HG03103 (cell line): Measurements from ENCODE around the gene GIPC2.
"Not testable (repeated sequence)": the region's sequence is repeated elsewhere in the genome, so short reads cannot be mapped to it uniquely, and the experiment has no call there.

Experiments used
- ATAC-seq: cut with Tn5 transposase; IDR thresholded peaks from one replicate; pipeline ENCODE4 v1.9.1; 2021; ENCODE audit warnings: low read depth; ENCODE audit not compliant: unreplicated experiment

GIPC2 gene, protein sequence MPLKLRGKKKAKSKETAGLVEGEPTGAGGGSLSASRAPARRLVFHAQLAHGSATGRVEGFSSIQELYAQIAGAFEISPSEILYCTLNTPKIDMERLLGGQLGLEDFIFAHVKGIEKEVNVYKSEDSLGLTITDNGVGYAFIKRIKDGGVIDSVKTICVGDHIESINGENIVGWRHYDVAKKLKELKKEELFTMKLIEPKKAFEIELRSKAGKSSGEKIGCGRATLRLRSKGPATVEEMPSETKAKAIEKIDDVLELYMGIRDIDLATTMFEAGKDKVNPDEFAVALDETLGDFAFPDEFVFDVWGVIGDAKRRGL

DNA sequence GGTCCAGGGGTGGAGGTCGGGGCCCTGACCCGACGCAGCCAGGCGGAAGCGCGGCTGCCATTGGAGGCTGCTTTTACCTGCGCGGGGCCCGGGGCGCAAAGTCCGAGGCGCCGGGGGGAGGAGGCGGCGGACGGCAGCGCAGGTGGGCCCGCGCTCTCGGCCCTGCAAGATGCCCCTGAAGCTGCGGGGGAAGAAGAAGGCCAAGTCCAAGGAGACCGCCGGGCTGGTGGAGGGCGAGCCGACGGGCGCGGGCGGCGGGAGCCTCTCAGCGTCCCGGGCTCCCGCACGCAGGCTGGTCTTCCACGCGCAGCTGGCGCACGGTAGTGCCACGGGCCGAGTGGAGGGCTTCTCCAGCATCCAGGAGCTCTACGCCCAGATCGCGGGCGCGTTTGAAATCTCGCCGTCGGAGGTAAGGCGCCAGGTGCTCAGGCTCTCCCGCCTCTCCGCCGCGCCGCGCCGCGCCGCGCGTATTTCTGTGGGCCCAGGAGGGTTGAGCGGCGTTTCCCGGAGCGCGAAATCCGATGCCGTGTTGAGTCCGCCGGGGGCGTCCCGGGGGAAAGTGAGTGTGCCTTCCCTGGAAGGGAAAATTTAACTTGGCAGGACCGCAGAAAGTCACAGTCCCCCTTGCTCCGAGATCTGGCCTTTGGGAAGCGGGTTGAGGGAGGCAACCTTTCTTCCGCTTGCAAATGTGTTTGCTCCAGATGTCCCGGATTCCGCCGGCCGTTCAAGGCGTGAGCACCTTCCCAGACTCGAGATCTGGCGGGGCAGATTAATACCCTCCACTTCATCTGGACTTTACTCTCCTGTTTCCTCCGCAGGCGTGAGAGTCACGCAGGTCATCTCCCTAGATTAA lies at the start of gene GIPC2:
TSS of gene GIPC2 (plus strand) at position 41 of the 853 bp plus-strand sequence. CDS start at position 170, 129 bp downstream.
- no peak for ATAC-seq

DNA sequence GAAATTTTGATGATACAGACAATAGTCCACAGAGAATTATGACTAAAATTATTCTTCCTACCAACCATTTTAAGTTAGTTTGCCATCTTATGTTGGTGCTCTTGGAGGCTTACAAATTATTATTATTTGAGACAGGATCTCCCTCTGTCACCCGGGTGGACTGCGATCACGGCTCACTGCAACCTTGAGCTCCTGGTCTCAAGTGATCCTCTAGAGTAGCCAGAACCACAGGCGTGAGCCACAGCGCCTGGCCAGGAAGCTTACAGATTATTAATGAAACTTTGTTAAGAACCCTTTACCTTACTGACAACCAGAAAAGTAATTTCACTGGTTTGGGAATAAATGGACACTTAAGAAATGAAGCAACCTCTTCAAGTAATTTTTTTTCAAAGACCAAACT lies 49.0 kb upstream of the GIPC2 start:
- ATAC-seq: no peak

DNA sequence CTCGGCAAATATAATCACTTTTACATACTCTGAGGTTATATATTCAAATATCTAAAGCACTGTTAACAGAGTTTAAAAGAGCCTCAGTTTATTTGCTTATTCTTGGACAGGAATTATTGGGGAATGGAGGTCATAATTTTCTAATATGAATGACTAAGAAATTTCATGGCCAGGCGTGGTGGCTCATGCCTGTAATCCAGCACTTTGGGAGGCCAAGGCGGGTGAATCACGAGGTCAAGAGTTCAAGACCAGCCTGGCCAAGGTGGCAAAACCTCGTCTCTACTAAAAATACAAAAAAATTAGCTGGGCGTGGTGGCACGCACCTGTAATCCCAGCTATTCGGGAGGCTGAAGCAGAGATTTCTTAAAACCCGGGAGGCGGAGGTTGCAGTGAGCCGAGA lies 45.2 kb upstream of the GIPC2 start:
- ATAC-seq: not testable (repeated sequence)

DNA sequence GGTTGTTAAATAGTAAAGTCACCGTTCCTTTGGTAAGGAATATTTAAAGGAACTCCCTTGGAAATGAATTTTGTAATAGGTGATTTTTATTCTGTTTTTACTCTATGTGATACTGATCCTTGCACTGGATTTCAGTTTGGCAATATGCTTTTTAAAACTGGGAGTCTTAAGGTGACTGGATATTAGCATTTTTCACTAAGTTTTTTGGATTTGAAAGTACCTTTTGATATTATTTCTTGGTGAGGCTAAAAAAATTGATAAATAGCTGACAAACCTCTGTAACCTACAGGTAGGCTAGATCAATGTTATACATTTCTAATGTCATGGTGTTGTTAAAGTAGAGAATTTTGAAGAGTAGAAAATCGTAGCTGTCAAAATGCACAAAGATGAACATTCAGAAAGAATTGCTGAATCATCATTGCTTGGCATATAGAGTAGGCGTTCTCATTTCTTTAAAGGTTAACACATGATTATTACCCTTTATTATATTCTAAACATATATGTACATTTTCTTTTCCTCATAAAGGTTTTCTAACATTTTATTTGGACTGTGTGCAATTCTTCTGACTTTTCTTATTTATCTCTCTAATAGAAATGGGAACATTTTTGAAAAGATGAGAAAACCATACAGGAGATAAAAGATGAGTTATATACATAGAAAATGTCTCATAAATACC lies 42.6 kb upstream of the GIPC2 start:
- ATAC-seq: no peak

DNA sequence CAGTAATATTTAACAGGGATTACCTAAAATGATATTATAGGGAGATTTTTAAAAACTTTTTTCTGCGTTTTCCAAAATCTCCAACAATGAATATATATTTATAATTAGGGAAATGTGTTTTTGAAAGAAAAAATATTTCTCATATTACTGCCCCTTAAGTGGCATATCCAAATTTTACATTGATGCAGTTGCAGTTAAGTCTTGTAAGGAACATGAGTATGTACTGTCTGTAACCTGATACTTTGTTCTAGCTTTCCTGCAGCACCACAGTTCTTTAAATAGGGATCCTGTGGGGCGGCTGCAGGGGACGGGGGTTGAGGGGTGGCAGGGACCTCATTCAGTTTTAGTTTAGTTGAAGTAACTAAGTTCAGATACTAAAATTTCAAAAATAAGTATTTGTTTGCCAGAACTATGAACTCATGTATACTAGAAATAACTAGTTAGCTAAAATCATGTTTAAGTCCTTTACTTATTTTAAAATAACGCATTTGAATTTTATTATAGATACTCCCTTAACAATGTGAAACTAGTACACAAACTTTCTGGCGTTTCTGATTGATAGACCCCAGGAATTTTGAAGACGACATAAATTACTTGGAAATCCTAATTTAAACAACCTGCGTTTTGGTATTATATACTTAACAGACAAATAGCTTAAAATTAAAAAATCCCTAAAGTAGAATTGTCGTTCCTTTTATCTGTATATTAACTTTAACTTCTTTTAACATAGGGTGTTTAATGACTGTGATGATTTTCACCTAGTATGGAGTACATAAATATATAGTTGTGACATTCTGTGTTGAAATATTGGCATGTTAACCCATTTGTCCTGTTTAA lies 41.7 kb upstream of the GIPC2 start:
- peak; percentile 42 for ATAC-seq

DNA sequence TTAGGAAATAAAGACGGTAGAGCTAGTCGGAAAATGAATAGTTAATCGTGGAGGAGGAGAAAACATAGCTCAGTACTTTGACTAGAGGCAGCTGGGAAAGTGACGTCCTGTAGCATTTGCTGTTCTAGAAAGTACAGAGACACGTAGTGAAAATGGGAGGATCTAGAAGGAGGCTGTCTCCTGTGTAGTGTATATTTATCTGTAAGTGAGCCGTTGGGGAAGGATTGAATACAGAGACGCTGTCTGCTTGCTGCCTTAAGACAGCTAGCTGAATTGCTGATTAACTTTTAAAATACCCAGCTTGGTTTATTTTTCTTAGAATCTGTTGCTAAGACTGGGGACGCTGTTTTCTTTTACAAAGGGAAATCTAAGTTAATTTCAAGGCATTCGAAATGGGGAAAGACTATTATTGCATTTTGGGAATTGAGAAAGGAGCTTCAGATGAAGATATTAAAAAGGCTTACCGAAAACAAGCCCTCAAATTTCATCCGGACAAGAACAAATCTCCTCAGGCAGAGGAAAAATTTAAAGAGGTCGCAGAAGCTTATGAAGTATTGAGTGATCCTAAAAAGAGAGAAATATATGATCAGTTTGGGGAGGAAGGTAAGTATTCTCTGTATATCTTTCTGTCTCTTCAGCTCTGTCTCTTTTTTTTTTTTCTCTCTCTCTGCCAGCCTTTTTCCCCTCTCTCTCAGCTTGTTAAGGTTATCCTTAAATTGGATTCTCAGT lies 40.9 kb upstream of the GIPC2 start, which contains the start of gene DNAJB4:
TSS of gene DNAJB4 (plus strand) at position 221 of the 729 bp plus-strand sequence. CDS start at position 393, 172 bp downstream.
- peak; percentile 98 for ATAC-seq

DNA sequence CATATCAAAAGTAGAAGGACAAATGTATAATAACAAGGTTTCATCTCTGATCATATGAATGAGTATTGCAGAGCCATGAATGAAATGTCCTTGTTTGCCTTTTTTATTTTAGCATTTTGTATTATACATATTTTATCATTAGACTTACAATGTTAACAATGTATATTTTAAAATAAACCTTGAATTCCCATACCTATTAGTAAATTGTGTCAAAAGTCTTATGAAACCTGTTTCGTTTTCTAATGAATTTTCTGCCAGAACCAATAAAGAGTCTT lies 40.4 kb upstream of the GIPC2 start:
- no peak for ATAC-seq

DNA sequence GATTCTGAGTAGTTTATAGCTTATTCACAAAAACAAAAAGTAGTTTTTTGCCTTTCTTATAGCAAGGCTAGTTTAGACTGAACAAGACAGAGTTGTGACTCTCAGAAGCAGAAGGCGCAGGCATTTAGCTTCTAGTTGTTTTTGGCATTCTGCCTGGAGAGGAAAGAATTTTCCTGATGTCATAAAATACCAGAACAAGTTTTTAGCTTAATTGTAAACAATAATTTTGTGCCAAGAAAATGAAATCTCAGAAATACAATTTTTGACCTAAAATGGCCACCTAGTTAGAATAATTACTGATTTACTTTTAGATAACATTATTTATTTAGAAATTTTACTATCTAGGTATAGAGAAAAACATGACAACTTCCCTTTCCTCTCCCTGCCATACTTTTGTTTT lies 40.0 kb upstream of the GIPC2 start:
- ATAC-seq: no peak

DNA sequence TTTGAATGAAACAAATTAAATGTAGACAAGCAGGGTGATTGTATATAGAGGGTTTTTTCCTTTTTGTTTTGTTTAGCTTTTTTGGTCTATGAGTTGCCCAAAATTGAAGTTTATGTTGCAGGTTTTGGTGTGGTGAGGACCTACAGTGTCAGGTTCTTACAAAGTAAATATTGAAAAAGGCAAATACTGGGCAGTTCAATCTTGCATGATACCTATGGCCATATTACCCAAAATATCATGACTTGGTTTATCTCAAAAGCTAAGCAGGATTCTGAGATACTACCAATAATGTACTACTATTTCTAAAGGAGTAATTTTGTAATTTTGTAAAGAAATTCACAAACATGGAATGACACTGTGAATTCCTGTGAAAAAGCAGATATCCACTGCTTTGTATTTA lies 39.2 kb upstream of the GIPC2 start:
- no peak for ATAC-seq

DNA sequence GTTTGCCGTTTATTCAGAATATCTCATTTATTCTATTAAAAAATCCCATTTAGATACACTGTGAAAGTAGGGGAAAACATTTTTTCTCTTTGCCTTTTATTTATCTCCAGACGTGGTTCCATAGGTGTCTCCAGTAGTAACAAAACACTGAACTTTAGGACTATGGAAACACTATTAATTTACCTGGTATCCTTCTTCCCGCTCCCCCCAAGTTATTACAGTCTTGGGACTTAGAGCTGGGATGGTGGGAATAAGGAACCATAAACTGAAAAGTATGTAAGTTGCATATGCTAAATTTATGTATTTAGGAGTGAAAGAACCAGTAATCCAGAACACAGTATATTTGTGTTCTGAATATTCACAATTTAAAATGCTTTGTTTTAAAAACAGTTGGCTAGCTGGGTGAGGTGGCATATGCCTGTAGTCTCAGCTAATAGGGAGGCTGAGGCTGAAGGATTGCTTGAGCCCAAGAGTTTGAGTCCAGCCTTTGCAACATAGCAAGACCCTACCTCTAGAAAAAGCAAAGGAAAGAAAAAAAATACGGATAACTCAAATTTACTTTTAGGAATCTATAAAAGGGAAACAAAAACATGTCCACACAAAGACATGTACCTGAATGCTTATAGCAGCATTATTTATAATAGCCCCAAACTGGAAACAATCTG lies 38.0 kb upstream of the GIPC2 start:
- no peak for ATAC-seq

DNA sequence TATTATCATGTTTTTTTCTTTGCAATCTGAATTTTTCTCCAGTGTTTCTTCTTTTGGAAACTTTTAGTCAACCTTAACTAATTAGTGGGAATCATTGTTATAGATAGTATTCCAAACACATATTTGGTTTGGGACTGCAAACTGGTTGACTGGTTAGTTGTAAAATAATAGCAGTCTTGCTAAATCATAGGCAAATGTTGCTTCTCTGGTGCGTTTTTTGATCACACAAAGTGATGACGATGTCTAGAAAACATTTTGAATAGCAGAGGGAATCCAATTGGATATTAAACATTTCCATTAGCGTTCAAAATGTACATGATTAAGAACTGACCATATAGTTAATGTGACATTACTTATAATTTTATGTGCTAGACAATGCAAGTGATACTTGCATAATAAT lies 36.5 kb upstream of the GIPC2 start:
- ATAC-seq: no peak

DNA sequence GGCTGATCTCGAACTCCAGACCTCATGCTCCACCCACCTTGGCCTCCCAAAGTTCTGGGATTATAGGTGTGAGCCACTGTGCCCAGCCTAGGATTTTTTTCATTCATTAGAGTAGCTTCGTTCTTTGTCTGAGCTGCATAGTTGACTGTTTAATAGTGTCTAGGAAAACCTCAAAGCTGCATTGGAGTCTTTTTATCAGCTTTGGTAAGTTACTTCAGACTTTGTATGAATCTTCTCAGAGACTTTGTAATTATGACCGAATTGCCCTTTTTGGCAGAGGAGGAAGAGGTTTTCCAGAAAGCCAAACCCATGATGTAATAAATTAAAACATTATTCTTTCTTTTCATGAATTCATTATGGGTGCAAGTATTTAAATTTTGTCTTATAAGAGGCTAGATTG lies 35.9 kb upstream of the GIPC2 start:
- no peak for ATAC-seq

DNA sequence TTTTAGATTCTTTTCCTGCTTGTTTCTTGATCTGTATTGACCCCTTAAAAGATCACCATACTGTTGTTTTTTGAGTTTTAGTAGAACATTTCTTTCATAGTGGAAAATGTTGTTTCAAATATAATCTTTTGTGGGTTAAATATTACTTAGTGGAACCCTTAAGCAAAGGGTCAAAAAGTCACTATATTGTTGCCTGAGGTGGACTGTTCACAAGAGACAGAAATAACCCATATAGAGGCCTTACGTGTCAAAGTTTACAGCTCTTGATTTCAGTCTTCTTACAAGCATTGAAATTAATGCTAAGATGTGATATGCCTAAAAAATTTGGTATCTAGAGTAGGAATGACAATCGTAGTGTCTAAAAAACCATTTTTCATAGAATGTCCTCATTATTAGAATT lies 34.7 kb upstream of the GIPC2 start:
- no peak for ATAC-seq

DNA sequence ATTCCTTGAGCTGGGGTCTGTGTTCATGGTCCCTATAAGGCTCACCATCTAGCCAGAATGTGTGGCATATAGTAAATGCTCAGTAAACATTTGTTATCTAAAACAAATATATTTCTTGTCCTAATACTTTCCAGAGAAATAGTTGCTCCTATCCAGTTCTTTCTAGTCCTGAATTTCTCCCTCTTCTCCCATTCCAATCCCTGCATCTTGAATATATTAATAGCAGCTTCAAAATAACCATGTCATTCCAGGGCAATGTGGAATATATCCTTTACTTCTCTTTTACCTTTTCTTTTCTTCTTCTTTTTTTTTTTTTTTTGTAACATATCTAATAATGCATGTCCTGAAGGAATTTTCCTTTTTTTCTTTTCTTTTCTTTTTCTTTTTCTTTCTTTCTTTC lies 30.6 kb upstream of the GIPC2 start:
- no peak for ATAC-seq

DNA sequence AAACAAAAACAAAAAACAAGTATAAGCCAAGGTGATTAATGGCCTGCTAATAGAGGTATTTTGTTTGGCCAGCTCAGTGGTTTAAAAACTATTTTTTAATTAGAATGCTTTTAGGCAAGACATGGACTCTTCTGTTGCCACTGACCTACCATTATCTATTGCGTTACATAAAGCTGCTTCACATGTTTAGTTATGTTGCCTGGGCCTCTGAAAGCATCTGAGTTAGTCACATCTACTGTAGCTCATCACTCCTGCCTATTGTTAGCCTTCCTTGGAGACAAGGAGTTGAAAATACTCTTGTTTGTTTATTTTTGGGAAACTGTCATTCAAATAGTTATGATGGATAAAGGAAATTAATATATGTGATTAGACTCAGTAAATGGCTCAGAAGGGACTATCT lies 26.7 kb upstream of the GIPC2 start:
- ATAC-seq: no peak

DNA sequence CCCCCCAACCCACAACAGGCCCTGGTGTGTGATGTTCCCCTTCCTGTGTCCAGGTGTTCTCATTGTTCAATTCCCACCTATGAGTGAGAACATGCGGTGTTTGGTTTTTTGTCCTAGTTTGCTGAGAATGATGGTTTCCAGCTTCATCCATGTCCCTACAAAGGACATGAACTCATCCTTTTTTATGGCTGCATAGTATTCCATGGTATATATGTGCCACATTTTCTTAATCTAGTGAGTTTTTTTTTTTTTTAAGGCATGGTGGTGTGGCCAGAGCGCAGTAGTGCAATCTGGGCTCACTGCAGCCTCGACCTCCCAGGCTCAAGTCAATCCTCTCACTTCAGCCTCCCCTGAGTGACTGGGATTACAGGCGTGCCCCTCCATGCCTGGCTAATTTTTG lies 24.6 kb upstream of the GIPC2 start:
- not testable (repeated sequence) for ATAC-seq

DNA sequence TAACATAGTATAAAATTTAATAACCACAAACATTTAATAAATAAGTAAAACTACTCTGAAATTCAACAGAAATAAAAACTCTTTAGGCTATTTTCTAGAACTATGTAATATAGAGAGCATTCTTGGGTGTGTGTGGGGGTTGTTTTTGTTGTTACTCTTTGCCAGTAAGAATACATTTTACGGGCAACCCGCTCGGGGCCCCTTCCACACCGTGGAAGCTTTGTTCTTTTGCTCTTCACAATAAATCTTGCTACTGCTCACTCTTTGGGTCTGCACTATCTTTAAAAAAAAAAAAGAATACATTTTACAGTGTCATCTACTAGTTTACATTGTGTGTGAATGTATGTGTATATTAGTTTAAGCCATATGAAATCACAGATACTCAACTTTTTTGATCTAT lies 16.0 kb upstream of the GIPC2 start:
- no peak for ATAC-seq

DNA sequence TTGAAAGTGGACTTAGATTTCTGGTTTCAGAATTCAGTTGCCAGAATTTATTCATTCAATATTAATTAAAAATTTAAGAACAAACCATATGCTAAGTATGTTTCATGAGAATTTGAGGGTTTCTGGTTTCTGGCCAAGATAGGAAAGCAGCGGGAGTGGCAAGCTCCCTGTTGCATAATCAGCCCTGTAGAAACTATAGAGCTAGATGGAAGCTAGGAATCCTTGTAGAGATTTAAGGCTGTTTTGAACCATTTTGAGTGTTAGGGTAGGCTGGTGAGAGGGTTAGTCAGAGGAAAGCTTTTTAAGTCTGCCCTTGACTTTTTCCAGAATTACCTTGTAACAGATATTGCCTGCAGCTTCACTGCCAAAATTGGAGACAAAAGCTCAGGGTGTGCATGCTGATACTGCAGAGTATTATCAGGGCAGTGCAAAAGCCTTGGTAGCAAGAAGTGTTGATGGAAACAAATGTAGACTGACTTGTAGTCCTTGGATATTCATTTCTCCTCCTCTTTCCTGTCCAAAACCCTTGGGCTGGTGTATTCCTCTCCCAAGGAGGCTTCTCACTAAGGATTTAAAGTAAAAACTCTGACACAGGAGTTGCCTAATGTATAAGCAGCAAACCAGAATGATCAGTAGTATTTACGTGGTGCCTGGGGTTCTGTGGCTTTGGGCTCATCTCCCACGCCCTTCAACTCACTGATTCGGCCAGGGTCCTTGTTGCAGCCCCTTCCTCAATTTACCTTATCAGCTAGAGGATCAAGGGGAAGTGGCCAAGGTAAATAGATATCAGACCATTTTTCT lies 12.6 kb upstream of the GIPC2 start:
- ATAC-seq: no peak

DNA sequence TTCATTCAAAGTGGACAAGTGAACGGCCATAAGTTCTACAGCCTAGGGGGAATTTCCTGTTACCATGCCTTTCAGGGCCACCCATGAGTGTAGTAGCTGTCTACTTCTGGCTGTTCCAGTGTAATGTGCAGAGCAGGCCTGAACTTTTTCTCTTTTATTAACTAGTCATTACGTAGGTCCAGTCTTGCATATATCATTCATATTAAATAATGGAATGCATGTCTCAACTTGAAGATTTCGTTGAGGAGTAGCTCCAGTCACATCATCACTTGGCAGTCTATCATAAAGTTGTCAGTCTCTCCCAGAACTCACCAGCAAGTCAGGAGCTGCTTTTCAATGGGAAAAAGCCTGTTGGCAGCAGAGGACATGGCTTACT lies 12.0 kb upstream of the GIPC2 start:
- no peak for ATAC-seq
